Activated T-cell treated with anti-CD3 and anti-CD28 coated beads, Interleukin-2, amount 50 U/mL, for 48 hours (primary cell): ENCODE data around the gene LTBP3.

Source experiments
- DNase-seq, 2 experiments: peaks; one replicate each; pipeline ENCODE4 v3.0.0-alpha.2; 2020

The LTBP3 gene

GRCh38 chr11:65571420-65571819, 13.3 kb upstream of the LTBP3 start:
- DNase-seq = no peak

- peak; percentile 98 to 99 for DNase-seq
These were observed 12.1 kb upstream of the LTBP3 start, which contains the start of gene ZNRD2 for GRCh38 chr11:65569973-65570918. ZNRD2 (plus strand) TSS chr11:65570477; CDS start chr11:65570492, 15 bp downstream.

- DNase-seq = no peak
These were observed 11.2 kb upstream of the LTBP3 start for GRCh38 chr11:65569164-65569972.

- DNase-seq = peak; percentile 52 to 53
These were observed 7.7 kb upstream of the LTBP3 start for GRCh38 chr11:65565624-65566453.

GRCh38 chr11:65564879-65565559, 6.9 kb upstream of the LTBP3 start:
- DNase-seq = peak in 1 of 2 experiments; percentile 36

- DNase-seq = no peak
These were observed 5.4 kb upstream of the LTBP3 start for GRCh38 chr11:65563601-65564000.

GRCh38 chr11:65562788-65563187, 4.6 kb upstream of the LTBP3 start:
- DNase-seq = no peak

GRCh38 chr11:65562020-65562419, 3.9 kb upstream of the LTBP3 start:
- DNase-seq = no peak

- no peak for DNase-seq
These were observed 2.6 kb upstream of the LTBP3 start for GRCh38 chr11:65560555-65561418.

GRCh38 chr11:65559951-65560537, 1.9 kb upstream of the LTBP3 start:
- peak in 1 of 2 experiments; percentile 32 for DNase-seq

- peak in 1 of 2 experiments; percentile 55 for DNase-seq
These were observed 1.4 kb upstream of the LTBP3 start for GRCh38 chr11:65559535-65559934.

- no peak for DNase-seq
These were observed 861 bp upstream of the LTBP3 start for GRCh38 chr11:65558930-65559509.

- peak; percentile 53 to 64 for DNase-seq
These were observed 718 bp downstream of the LTBP3 start for GRCh38 chr11:65557280-65558001.

GRCh38 chr11:65556470-65557279, 1.5 kb downstream of the LTBP3 start:
- peak; percentile 50 to 52 for DNase-seq

- DNase-seq = peak; percentile 61 to 63
These were observed 2.4 kb downstream of the LTBP3 start for GRCh38 chr11:65555693-65556231.

GRCh38 chr11:65554842-65555430, 3.2 kb downstream of the LTBP3 start:
- DNase-seq = no peak

- DNase-seq = no peak
These were observed 3.9 kb downstream of the LTBP3 start for GRCh38 chr11:65554057-65554818.
